MM.1S (cell line): ENCODE data around the gene URB1.

Source experiments
- EZH2 ChIP-seq: fragments of 300-600 bp; sonication (generic); optimal IDR thresholded peaks from 2 replicates; pipeline ENCODE3; 2017; ENCODE audit warnings: low read depth, mild to moderate bottlenecking, antibody characterized with exemption, low read length, mixed read lengths
- TF ChIP-seq, protein P1 (sequence below): fragments of 300-600 bp; sonication (generic); IDR thresholded peaks from 2 replicates; pipeline ENCODE4 v1.5.1; 2016; ENCODE audit warnings: antibody characterized with exemption, low read length, mixed read lengths

DNA sequence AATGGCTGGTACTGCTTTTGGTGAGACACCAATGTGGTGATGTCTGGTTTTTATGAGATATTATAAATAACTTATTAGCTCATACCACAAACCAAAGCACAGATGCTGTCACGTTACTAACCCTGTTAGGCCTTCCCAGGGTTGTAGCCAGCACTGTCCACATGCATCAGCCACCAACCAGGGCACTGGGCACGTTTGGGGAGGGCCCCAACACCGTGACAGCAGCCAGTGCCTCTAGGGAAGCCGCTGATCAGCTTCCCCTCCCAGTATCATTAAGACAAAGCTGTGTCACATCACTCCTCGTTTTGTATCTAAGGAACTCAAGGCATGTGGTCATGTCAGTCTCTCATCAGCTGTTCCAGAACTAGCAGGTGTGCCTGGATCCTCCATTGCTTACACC is 13.9 kb downstream of the URB1 start:
- TF ChIP-seq, protein P1, sequence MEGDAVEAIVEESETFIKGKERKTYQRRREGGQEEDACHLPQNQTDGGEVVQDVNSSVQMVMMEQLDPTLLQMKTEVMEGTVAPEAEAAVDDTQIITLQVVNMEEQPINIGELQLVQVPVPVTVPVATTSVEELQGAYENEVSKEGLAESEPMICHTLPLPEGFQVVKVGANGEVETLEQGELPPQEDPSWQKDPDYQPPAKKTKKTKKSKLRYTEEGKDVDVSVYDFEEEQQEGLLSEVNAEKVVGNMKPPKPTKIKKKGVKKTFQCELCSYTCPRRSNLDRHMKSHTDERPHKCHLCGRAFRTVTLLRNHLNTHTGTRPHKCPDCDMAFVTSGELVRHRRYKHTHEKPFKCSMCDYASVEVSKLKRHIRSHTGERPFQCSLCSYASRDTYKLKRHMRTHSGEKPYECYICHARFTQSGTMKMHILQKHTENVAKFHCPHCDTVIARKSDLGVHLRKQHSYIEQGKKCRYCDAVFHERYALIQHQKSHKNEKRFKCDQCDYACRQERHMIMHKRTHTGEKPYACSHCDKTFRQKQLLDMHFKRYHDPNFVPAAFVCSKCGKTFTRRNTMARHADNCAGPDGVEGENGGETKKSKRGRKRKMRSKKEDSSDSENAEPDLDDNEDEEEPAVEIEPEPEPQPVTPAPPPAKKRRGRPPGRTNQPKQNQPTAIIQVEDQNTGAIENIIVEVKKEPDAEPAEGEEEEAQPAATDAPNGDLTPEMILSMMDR, result no peak
- no peak for TF ChIP-seq EZH2
